Mucosa of stomach (tissue), 1 donor: ENCODE data around the gene FAM53B.

Experiments used
- H3K27me3 ChIP-seq: one replicate; pipeline ENCODE4 v1.7.0; 2013; ENCODE audit warnings: mild to moderate bottlenecking, low read length; ENCODE audit not compliant: control insufficient read depth, insufficient read depth
- H3K36me3 ChIP-seq: one replicate; pipeline ENCODE4 v1.7.0; 2013; ENCODE audit warnings: low read length; ENCODE audit not compliant: control insufficient read depth, insufficient read depth
- H3K4me1 ChIP-seq: one replicate; pipeline ENCODE4 v1.7.0; 2013; ENCODE audit warnings: mild to moderate bottlenecking, low read length; ENCODE audit not compliant: control insufficient read depth, insufficient read depth
- H3K4me3 ChIP-seq: one replicate; pipeline ENCODE4 v1.7.0; 2013; ENCODE audit warnings: low read length
- H3K9ac ChIP-seq: one replicate; pipeline ENCODE4 v1.7.0; 2013; ENCODE audit warnings: mild to moderate bottlenecking, low read length, moderate library complexity
- H3K9me3 ChIP-seq: one replicate; pipeline ENCODE4 v1.7.0; 2013; ENCODE audit warnings: mild to moderate bottlenecking, low read length, moderate library complexity; ENCODE audit not compliant: control insufficient read depth
- donor health status: Pancreatic carcinoma.

The FAM53B gene

DNA sequence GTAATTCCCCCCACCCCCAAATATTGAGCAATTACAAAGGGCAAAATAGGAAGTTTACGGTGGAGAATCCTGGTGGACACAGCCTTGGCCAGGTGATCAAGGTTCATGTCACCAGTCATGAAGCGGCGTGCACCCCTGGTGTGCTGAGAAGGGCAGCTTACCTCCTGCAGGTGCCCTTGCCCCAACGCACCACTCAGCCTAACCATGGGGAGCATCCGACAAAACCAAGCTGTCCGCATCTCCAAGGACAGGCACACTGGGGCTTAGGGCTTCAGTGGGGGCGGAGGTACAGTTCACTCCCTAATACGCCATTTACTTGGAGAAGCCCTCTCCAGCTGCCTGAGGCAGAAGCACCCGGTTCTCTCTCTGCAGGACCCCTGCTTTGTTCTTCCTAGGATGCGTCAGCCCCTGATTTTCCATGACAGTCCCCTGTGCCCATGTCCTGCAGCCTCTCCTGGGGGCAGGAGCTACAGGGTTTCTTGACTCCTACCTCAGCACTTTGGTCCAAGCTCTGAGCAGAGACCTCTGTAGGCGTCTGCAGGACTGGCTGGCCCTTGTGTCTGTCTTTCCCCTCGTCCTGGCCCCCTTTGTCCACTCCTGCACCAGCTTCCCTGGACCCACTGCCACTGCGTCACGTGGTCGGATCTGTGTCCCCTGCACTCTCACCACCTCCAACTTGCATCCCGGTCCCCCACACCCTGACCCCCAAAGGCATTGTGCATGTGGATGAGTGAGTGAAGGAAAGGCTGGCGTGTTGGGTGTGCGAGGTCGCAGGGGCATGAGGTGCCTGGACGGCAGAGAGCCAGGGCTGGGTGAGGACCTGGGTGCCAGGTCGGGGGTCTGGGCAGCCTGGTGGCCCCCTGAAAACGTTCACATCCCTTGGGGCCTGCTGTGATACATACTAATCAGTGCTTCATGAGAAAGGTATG is 168.8 kb downstream of the FAM53B start:
- Histone ChIP-seq H3K4me1 (no peaks in the 10 kb centered on the region), H3K36me3 (no peaks in the 10 kb centered on the region), H3K4me3 (no peak overlapping the region), H3K9me3 (no peaks in the 10 kb centered on the region), H3K9ac (no peak overlapping the region), H3K27me3 (no peaks in the 10 kb centered on the region)

- Histone ChIP-seq H3K36me3 (no peaks in the 10 kb centered on the region), H3K9ac (no peak overlapping the region), H3K4me1 (no peaks in the 10 kb centered on the region), H3K27me3 (no peaks in the 10 kb centered on the region), H3K9me3 (no peaks in the 10 kb centered on the region), H3K4me3 (no peak overlapping the region)
These were observed 169.6 kb downstream of the FAM53B start for GRCh38 chr10:124574456-124575070.

DNA sequence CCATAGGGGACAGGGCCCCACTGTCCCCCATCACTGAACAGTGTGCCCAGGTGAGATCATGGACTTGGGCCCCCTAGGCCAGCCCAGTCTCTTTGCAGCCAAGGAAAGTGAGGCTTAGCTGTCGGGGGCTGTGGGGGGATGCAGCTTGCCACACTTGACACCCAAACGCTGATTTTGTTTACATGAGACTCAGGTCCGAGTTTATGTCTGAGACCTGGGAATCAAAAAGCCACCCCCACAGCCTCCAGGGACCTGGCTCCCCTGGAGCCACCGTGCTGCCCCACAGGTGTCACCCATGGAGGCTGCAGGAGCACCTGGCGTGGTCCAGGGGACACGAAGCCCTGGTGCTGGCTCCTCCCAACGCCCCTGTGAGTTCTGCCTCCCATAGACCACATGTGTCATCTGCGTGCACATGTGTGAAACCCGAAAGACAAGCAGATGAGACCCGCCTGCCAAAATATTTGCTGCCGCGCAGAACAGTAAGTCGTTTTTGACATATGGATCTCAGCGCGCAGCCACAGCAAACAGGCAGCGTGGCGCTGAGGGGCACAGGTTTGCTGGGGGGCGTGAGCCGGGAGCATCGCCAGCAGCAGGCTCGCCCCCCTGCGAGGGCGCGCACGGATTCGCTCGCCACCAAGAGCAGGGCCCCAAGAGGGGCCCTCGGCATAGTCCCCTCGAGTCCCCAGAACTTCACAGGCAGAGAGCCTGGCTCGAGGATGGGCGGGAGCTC is 170.3 kb downstream of the FAM53B start:
- no peaks in the 10 kb centered on the region for H3K36me3 ChIP-seq
- H3K4me3 ChIP-seq: no peak overlapping the region
- H3K9me3 ChIP-seq: no peaks in the 10 kb centered on the region
- H3K4me1 ChIP-seq: no peaks in the 10 kb centered on the region
- H3K9ac ChIP-seq: no peak overlapping the region
- H3K27me3 ChIP-seq: no peaks in the 10 kb centered on the region

DNA sequence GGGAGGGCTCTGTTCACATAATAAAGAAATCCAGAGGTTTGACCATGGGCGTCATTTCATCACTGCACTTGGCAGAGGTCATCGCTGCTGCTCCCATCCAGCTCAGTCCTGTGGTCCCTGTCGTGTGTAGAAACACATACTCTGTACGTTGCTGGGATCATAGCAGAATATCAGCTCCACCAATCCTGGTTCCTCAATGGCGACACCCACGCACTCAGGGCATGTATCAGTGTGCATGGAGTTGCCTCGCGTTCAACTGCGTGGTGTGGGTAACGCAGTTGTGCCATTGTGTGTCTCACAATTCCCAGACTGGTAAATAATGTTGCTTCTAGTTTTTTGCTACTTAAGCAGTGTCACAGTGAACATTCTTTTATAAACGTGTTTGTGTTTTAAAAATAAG is 171.4 kb downstream of the FAM53B start:
- Histone ChIP-seq H3K4me3 (no peak overlapping the region), H3K36me3 (no peaks in the 10 kb centered on the region), H3K9me3 (no peaks in the 10 kb centered on the region)

GRCh38 chr10:124570646-124571045 is 173.5 kb downstream of the FAM53B start:
- Histone ChIP-seq H3K4me1 (peaks cover 7% of the 10 kb centered on the region), H3K9ac (no peak overlapping the region), H3K27me3 (no peaks in the 10 kb centered on the region), H3K4me3 (no peak overlapping the region), H3K9me3 (no peaks in the 10 kb centered on the region), H3K36me3 (no peaks in the 10 kb centered on the region)

More for the DNA sequence above, 171.4 kb downstream of the FAM53B start:
- H3K27me3 ChIP-seq: no peaks in the 10 kb centered on the region
- no peak overlapping the region for H3K9ac ChIP-seq
- no peaks in the 10 kb centered on the region for H3K4me1 ChIP-seq

- Histone ChIP-seq H3K4me1 (peaks cover 14% of the 10 kb centered on the region), H3K9me3 (no peaks in the 10 kb centered on the region), H3K36me3 (no peaks in the 10 kb centered on the region), H3K27me3 (no peaks in the 10 kb centered on the region), H3K4me3 (no peak overlapping the region), H3K9ac (no peak overlapping the region)
These were observed 174.3 kb downstream of the FAM53B start for GRCh38 chr10:124569623-124570470.
